ENCODE data around the gene MSMP.

GRCh38 chr9:35792024-35792813, 38.1 kb upstream of the MSMP start:
- TF ChIP-seq CTCF (conservative IDR thresholded peaks at IDR 0.05) (no peak), EZH2 (IDR thresholded peaks at IDR 0.05; ENCODE audit: low read depth) (no peak)

All from PC-9 (cell line).